HG02981 (cell line): Measurements from ENCODE around the gene VSTM1.
A peak's percentile ranks its signal among the peaks of the same experiment; 100 is the strongest.
"Not testable (repeated sequence)": the region's sequence is repeated elsewhere in the genome, so short reads cannot be mapped to it uniquely, and the experiment has no call there.

Experiments used
- ATAC-seq: cut with Tn5 transposase; IDR thresholded peaks from one replicate; pipeline ENCODE4 v1.9.1; 2021; ENCODE audit warnings: mild to moderate bottlenecking, moderate library complexity; ENCODE audit not compliant: unreplicated experiment

VSTM1 gene, protein sequence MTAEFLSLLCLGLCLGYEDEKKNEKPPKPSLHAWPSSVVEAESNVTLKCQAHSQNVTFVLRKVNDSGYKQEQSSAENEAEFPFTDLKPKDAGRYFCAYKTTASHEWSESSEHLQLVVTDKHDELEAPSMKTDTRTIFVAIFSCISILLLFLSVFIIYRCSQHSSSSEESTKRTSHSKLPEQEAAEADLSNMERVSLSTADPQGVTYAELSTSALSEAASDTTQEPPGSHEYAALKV

DNA sequence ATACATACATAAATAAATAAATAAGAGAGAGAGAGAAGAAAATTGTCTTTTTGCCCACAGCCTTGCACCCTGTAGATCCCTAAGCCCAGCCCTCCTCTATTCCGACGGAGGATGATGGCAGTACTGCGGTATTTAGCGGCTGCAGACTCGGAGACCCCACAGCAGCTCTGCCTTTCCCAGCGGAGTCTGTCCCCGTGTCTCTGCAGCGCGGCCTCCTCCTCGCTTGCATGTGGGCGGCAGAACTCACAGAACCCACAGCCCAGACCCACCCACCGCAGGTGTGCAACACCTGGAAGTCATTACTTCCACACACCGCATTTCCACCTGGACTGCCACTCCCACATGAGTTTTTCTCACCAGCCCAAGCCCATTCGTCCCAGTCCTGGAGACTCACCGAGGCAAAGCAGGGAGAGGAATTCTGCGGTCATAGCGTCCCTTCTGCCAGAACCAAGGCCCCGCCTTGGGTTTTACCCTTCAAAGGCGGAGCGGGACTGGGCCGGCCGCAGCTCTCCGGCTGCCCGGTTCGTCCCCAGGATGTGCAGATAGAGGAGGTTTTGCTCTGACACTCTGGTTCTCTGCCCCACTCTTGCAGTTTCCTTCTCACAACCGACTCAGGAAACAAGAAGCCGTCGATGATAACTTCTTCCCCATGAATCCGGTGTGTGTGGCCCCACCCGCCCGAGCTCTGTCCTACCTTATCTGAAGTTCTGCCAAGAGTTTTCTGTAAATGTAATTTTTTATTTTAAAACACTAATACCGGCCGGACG is at the start of gene VSTM1:
TSS of gene VSTM1 (minus strand) at position 548 of the 767 bp plus-strand sequence. CDS start at position 428, 120 bp downstream.
- ATAC-seq: no peak

DNA sequence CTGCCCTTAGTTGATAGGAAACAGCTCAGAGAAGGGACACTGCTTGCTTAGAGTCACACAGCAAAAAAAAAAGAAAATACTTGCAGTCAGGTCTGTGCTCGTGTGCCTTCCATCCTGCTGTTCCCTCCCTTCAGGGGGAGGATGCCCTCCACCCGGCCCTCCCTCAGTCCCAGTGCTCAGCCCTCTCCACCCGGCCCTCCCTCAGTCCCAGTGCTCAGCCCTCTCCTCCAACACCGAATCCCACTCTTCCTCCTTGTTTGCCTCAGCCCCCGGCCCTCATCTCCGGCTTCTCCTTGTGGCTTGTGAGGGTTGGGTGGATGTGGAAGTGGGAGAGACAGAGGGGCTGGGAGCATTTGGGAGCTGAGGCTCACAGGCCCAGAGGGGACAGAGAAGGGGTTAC is 46.0 kb upstream of the VSTM1 start:
- ATAC-seq: no peak

DNA sequence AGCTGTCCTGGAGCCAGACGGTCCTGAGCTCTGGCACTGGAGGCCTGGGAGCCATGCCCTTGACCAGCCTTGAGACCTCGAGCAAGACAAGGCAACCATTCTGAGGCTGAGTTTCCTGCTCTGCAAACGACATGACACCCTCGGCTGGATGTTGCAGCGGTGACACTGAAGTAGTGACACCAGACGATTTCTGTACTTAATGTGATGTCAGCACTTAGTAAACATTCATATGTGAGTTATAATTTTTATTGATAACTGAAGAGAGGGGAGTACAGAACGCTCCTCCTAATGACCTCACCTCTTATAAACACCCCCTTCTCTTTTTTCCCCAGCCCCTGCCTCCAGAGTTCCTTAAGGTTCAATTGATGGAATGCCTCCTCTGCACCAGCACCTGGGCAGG is 44.8 kb upstream of the VSTM1 start:
- no peak for ATAC-seq

GRCh38 chr19:54107876-54108490 is 44.3 kb upstream of the VSTM1 start:
- no peak for ATAC-seq

DNA sequence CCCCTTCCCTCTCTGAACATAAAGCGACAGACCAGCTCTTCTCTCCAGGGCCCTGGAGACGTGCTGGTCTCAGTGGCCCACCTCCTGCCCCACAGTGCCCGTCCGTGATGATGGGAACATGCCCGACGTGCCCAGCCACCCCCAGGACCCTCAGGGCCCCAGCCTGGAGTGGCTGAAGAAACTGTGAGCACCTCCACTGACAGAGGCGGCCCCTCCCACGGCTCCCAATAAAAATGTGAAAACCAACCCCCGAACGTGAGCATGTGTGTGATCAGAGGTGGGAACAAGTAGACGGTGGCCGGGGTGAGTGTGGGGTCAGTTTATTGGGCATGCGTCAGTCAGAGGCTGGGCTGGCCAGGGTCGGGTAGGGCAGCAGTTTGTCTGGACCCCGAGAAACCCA is 43.0 kb upstream of the VSTM1 start:
- ATAC-seq: no peak

GRCh38 chr19:54105796-54106195 is 42.1 kb upstream of the VSTM1 start:
- no peak for ATAC-seq

DNA sequence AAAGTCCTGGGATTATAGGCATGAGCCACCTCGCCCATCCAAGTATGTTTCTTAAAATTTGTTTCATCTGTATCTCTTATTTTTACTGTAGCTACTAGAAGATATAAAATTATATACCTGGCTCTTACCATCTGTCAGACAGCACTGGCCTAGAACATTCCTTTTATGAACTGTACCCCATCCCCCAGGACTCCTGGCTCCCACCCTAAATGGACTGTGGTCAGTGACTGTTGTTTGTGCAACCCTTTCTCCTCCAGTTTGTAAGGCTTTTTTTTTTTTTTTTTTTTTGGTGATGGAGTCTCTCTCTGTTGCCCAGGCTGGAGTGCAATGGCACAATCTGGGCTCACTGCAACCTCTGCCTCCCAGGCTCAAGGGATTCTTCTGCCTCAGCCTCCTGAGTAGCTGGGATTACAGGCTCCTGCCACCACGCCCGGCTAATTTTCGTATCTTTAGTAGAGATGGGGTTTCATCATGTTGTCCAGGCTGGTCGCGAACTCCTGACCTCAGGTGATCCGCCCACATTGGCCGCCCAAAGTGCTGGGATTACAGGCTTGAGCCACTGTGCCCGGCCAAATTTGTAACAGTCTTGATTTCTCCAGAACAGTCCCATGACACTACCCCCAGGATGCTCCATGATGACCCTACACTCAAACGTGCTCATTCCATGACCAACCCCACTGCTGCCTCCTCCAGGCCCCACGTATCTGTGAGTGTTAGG is 41.5 kb upstream of the VSTM1 start:
- ATAC-seq: no peak

DNA sequence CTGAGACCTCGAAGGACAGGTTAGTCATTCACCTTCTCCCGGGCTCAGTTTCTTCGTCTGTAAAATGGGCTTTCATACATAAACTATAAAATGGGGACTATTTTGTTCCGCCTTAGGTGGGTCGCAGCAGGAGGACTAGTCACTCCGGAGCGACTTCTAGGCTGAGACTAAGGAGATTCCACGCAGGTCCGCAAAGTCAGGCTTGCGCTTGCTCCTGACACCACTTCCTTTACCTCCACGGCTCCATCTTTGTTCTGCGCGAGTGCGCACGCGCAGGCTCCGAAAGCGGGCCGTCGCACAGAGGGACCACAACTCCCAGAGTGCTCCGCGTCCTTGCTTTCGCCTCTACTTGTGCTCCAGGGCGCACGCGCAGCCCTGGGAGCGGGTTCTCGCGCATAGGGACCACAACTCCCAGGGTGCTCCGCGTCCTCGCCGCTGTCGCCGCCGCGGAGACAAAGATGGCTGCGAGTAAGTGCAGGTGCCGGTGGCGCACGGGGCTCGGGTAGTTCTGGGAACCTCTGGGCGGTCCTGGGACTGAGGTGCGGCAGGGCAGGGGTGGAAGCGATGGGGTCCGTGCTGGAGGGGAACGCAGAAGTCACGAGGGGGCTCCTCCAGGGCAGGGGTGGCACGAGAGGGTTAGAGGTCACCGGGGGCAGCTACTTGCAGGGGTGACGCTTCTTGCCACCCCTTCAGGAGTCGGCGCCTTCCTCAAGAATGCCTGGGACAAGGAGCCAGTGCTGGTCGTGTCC is 38.9 kb upstream of the VSTM1 start, which contains the start of gene NDUFA3:
TSS of gene NDUFA3 (plus strand) at position 435 of the 749 bp plus-strand sequence. CDS start at position 459, 24 bp downstream.
- ATAC-seq: peak; percentile 90

GRCh38 chr19:54100561-54100960 is 36.9 kb upstream of the VSTM1 start, which contains the start of gene OSCAR:
OSCAR (minus strand) TSS chr19:54100803; CDS start chr19:54100792, 11 bp downstream.
- ATAC-seq: no peak

DNA sequence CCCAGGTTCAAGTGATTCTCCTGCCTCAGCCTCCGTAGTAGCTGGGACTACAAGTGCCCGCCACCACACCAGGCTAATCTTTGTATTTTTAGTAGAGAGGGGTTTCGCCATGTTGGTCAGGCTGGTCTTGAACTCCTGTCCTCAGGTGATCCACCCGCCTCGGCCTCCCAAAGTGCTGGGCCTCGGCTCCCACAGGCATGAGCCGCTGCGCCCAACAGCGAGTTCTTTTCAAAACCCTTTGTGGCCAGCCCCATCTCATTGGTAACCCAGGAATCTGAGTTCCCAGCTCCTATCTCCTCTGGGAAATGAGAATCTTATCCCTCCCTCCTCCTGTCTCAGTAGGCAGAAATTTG is 36.2 kb upstream of the VSTM1 start:
- not testable (repeated sequence) for ATAC-seq

- no peak for ATAC-seq
Measured at GRCh38 chr19:54099190-54099902, 35.6 kb upstream of the VSTM1 start.

- ATAC-seq: no peak
Measured at GRCh38 chr19:54096617-54097106, 33.0 kb upstream of the VSTM1 start.

- ATAC-seq: not testable (repeated sequence)
Measured at GRCh38 chr19:54095859-54096616, 32.3 kb upstream of the VSTM1 start.

GRCh38 chr19:54095136-54095858 is 31.6 kb upstream of the VSTM1 start:
- no peak for ATAC-seq

GRCh38 chr19:54094426-54095000 is 30.8 kb upstream of the VSTM1 start:
- ATAC-seq: no peak

DNA sequence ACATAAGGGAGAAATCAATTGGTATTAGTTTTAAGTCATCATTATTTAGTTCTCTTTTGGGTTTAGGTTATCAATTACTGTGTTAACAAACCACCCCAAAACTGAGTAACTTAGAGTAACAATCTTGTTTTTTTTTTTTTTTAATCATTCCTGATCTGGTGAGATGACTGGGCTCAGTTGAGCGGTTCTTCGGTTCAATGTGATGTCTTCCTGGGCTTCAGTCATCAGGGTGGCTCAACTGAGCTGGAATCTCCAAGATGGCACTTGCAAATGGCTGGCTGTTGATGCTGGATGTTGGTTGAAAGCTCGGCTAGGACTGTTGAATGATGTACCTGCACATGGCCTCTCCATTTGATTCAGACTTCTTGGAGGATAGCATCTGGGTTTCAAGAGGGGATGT is 20.7 kb upstream of the VSTM1 start:
- ATAC-seq: no peak

GRCh38 chr19:54081032-54081431 is 17.3 kb upstream of the VSTM1 start, which contains the start of gene TARM1:
TARM1 (minus strand) TSS chr19:54081365; CDS start chr19:54081340, 25 bp downstream.
- ATAC-seq: no peak

DNA sequence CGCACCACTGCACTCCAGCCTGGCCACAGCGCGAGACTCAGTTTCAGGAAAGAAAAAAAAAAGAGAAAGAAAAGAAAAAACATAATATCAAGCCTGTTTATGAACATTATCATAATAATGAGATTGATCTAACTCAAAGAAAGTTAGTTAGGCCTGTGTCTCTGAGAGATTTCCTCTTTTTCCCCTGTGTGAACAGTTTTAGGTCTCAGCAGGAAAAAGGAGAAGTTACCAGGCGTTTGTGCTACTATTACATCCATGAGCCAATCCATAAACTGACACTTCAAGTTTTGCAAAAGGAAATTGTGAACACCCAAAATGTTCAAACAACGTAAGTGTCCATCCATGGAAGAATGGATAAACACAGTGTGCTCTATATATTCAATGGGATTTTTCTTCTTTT is 13.6 kb upstream of the VSTM1 start:
- no peak for ATAC-seq
